Measurements from ENCODE around the gene NAALADL2.

GRCh38 chr3:175726228-175726627 lies 867.1 kb downstream of the NAALADL2 start:
- TF ChIP-seq CTCF (conservative IDR thresholded peaks at IDR 0.05) (no peak), EZH2 (IDR thresholded peaks at IDR 0.05; ENCODE audit: low read depth) (no peak)
